ENCODE results near the gene SLC16A1.
A peak's percentile ranks its signal among the peaks of the same experiment; 100 is the strongest.
"Not testable (repeated sequence)": the region's sequence is repeated elsewhere in the genome, so short reads cannot be mapped to it uniquely, and the experiment has no call there.

Gene SLC16A1

DNA sequence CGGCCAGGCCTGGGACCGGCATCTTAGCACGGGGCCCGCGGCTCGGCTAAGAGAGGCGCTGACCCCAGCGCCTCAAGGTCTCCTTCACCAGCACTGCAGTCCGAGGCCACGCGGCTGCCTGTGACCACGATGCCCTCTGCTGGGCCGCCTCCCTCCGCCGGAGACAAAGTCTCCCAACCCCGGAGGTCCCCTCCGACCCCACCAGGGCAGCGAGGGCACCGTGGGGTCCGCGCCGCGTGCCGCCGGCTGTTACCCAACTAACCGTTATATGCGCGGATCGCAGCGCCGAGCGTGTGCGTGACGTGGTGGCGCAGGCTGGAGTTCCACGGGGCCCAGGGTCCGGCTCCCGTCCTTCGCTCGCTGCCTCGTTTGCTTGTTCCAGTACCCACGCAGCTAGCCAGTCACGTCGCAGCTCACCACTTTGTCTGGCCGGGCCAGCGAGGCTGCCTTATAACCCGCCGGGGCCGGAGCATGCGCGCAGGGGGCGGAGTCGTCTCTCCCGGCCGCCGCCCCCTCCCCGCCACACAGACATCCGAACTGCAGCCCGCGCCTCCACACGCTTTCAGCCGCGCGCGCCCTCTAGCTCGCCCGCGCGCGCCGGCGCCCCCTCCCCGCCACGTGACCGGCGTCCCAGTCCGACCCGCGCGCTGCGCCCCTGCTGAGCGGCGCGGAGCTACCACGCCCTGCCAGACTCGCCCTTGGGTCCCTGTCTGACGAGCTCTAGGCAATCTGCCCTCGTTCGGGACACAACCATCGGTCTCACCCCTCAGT, at the start of gene SLC16A1:
TSS of gene SLC16A1 (minus strand) at position 424 of the 771 bp plus-strand sequence. CDS start 26,888 bp downstream, outside the sequence.
- DNase-seq: peak; percentile 89

DNA sequence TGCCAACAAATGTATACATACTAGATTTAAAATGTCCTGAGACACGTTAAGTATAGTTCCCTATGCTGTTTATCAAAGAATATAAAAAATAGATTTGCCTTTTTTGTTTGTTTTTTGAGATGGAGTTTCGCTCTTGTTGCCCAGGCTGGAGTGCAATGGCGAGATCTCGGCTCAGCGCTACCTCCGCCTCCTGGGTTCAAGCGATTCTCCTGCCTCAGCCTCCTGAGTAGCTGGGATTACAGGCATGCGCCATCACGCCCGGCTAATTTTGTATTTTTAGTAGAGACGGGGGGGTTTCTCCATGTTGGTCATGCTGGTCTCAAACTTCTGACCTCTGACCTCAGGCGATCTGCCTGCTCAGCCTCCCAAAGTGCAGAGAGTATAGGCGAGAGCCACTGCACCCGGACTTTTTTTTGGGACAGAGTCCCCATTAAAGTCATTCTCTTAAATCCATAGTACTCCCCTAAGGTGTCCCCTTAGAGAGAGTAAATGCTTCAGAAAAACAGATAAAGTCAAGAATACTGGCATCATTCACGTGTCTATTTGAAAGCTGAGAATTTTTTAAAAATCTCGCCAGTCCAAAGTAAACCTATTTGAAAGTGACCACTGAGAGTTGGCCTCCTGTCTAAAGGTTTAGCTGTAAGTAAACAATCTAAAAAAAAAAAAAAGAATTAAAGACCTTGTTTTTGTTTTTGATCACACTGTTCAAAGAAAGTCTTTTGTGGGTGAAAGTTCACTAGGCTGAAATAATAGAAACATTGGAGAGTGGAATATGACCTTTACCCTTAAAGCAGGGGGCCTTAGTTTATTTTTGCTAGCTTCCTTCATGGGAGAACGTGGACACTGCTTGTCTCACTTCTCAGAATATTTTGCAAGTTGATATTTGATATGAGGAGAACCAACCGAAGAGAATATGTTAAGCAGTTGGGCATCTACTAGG, 48.0 kb upstream of the SLC16A1 start:
- DNase-seq: no peak

DNA sequence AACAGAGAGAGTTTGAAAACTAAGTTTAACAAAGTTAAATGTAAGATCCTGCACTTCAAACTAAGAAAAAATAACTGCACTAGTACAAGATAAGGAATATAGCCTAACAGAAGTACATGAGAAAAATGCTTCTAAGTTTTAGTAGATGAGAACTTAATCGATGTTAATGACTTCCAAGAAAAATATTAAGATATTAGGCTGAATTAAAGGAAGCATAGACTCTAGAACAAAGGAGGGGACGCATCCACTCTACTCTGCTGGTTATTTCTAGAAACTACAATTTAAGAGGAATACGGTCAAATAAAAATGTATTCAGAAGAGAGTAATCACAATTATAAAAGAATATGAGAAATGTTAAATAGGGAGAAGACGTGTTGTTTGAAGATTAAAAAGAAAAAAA, 46.3 kb upstream of the SLC16A1 start:
- no peak for DNase-seq

GRCh38 chr1:112998592-112999235, 42.7 kb upstream of the SLC16A1 start:
- DNase-seq: no peak

GRCh38 chr1:112997781-112998180, 41.8 kb upstream of the SLC16A1 start:
- DNase-seq: no peak

DNA sequence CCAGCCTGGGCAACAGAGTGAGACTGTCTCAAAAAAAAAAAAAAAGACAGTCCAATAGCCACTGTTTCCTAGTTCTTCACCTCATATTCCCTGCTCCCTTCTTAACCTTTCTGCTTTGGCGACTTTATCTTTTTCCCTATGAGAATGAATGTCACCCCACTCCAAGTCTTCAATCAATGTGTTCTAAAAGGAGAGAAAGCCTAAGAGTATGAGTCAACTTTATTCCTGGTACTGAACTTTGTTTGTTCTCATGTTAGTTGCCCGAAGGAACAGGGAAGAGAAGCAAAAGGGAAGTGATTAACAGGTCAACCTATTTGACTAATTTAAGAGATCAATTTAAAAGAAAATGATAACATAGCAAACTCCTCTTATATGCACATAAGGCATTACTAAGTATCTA, 39.9 kb upstream of the SLC16A1 start:
- no peak for DNase-seq

- not testable (repeated sequence) for DNase-seq
Observed at GRCh38 chr1:112995021-112995420, 39.0 kb upstream of the SLC16A1 start.

DNA sequence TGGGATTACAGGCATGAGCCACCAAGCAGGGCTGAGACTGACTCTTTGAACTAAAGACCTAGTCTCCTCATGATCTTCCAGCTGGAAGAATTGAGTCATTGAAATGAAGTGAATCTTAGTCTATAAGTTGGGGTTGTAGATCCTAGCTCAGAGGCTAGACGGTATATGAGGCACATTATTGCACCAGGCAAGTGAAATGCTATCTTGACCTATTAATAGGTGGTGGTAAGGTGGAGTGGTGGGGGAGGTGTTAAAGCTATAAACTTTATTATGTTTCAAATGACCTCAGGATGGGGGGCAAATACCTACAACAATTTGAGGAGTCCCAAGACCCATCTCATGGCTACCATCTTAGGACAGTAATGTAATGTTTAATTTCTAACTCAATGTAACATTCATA, 36.8 kb upstream of the SLC16A1 start:
- no peak for DNase-seq

DNA sequence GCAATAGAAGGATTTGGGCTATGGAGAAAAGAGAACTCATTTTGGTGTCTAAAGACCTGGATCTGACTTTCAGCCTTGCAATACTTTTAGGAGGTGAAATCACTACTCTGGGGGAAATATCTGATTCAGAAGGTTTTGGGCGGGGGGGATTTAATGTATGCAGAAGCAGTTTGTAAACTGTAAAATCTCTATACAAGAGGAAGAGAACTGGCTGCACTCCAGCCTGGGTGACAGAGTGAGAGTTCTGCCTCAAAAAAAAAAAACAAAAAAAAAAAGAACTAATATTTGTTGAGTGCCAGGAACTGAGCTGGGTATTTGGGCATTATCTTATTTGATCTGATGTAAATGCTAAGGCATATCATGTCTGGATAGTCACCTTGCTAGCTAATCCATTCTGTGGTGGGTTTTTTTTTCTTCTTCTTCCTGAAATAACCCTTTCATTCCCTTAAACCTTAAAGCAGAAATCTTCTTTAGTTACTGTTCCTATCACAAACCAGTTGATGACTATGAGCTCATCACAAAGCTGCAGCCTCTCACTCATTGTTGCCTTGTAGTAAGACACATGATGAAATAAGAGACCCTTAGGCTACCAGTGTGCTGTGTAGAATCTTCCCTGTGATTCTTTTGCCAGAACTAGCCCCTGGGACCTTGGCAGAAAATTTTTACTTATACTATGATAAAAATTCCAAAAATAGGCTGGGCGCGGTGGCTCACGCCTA, 35.6 kb upstream of the SLC16A1 start:
- DNase-seq: no peak

DNA sequence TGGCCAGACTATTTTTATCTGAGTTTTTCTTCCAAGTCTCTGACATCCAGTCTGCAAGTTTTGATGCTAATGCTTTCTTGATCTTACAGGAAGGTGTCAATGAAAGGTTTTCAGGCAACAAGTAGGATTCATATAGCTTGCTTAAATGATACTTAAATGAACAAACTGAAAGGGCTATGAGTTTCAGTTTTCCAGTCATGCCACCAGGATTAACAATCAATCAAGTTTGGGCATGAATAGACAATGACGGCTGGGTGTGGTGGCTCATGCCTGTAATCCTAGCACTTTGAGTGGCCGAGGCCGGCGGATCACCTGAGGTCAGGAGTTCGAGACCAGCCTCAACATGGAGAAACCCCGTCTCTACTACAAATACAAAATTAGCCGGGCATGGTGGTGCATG, 34.3 kb upstream of the SLC16A1 start:
- no peak for DNase-seq

DNA sequence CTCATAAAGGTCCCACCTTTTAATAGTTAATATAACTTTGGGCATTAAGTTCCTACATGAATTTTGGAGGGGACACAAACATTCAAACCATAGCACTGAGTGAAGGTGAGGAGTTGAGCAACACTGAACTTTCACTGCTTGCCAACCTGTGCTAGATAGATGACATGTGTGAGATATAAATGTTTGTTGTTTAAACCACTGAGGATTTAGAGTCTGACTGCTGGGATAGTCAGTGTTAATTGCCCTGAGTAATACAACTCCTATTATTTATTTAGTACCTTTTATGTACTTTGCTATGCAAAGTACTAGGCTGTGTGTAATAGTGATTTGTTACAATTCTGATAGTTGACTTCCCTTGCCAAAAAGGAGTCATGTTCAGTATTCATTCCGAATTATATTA, 32.4 kb upstream of the SLC16A1 start:
- no peak for DNase-seq

- no peak for DNase-seq
Observed at GRCh38 chr1:112985123-112985522, 29.1 kb upstream of the SLC16A1 start.

- DNase-seq: no peak
Observed at GRCh38 chr1:112983537-112984131, 27.6 kb upstream of the SLC16A1 start.

DNA sequence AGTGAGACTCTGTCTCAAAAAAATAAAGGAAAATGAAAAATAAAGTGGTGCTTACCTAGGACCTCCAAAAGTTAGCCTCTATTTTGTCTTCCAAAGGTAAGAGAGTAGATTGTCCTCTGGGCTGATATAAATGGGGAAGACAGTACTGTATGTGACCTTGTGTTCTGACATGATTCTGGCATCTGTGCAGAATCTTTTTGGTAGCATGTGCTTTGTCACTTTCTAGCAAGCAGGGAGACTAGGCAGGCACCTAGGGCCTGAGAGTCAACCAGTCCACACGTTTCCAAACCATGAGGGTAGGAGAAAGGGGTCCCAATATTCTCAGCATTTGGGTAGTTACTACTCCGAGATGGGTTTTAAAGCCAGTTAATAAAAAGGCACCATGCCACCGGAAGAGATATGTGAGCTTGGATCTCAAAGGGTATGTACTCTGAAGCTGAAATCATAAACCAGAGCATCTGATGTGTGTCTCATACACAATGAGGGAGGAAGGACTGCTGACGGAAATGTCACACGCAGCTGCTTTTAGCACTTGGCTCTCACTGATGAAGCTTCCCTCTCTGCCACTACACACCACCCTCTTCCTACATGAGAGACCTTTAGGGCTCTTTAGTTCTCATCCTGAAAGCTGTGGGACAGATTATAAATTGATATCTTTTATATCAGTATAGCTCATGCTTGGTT, 27.0 kb upstream of the SLC16A1 start:
- no peak for DNase-seq

- no peak for DNase-seq
Observed at GRCh38 chr1:112982328-112982727, 26.3 kb upstream of the SLC16A1 start.

DNA sequence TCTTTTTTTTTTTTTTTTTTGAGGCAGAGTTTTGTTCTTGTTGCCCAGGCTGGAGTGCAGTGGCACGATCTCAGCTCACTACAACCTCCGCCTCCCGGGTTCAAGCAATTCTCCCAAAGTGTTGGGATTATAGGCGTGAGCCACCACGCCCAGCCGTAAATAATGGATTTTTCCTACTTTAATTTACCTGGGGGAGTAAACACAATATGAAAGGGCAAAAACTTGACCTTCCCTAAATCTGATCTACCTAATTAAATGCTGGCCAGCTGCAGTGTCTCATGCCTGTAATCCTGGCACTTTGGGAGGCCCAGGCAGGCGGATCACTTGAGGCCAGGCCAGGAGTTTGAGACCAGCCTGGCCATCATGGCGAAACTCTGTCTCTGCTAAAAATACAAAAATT, 25.8 kb upstream of the SLC16A1 start:
- not testable (repeated sequence) for DNase-seq

DNA sequence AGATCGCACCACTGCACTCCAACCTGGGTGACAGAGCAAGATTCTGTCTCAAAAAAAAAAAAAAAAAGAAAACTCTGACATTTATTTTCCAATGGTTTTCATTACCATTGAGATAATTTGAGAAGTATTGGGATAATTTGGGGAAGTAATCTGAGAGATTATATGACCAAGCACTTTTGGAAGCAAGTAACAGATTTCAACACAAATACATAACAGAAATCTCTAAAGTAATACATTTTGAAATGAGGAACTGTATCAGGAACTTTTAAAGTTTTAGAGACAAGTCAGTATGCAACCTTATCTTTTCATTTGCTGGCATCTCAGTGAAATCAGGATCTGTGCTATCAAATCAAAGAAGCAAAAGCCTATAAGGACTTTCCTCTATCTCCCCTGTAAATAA, 25.4 kb upstream of the SLC16A1 start:
- no peak for DNase-seq

DNA sequence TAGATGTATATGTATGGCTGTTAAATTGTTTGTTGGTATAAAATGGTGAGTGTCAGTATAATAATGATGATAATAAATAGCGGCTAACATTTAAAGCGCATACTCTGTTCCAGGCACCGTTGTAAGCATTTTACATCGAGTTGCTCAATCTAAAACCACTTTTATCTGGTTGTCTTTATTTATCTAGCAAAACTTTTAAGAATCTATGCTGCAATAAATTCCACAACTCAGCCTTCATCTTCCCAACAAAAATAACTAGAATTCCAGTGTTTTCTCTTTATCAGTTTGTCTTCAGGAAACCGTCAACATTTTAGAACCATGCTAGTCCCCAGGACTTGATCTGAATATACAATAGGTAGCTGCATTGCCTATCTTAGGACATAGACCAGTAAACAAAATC, 19.3 kb upstream of the SLC16A1 start:
- DNase-seq: no peak

DNA sequence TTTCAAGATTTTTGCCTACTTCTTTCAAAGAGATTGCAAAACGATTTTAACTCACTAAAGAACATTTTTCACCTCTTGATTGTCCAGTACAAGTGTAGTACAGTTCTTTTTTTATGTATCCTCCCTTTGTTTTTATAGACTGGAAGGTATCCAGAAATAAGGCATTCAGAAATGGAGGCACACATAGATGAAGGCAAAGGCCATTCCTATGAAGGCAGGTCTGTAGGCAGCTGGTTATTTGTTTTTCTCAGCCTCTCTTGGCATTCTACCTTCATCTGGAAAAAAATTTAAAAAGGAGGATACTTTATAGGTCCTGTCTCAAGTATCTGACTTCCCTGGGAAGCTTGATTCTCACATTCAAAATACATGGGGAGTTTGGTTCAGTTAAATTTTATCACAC, 18.6 kb upstream of the SLC16A1 start:
- DNase-seq: no peak

- no peak for DNase-seq
Observed at GRCh38 chr1:112973788-112974187, 17.8 kb upstream of the SLC16A1 start.

- DNase-seq: no peak
Observed at GRCh38 chr1:112971006-112971405, 15.0 kb upstream of the SLC16A1 start.

DNA sequence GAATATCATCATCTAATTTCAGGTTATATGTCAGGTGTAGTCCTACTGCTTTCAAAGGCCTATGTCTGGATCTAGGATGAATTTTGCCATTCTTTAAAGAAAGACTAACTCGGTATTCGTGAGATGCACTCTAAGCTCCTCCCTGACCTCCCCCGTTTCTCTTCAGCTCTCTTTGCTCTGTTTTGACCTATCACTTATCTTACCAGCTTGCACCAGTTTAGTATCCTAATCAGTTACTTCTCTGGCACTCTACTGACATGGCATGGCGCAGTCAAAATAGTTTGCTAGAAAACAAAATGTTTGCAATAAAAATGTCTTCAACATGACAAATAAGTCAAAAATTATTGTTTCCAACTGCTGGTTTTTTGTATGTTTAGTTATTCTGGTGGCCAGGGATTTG, 8.4 kb upstream of the SLC16A1 start:
- no peak for DNase-seq
